ENCODE measurements around the gene CD200R1L. TPM values are rescaled to one million over a fixed set of nuclear protein-coding genes. Genes with fewer than 3 reads are reported as not detected.

Gene CD200R1L
- total RNA-seq, 1 donor from 2014 or later, result not detected

GRCh38 chr3:112786881-112787579 is 59.6 kb downstream of the CD200R1L start:
- no peak for TF ChIP-seq CTCF (conservative IDR thresholded peaks at IDR 0.05)
- peaks cover 5% of the 10 kb centered on the region for H3K36me3 Mint-ChIP-seq (ENCODE audit: low read depth)
- no peak overlapping the region for H3K27ac Mint-ChIP-seq (ENCODE audit: unreplicated experiment)
- H3K4me3 Mint-ChIP-seq, result no peak overlapping the region
- H3K9me3 Mint-ChIP-seq, result peaks cover 6% of the 10 kb centered on the region
- no peak for DNase-seq (ENCODE audit: low read depth, low spot score)
- H3K4me1 Mint-ChIP-seq, result no peaks in the 10 kb centered on the region
- no peaks in the 10 kb centered on the region for H3K27me3 Mint-ChIP-seq (ENCODE audit: low read depth)

GRCh38 chr3:112786002-112786590 is 60.6 kb downstream of the CD200R1L start:
- no peaks in the 10 kb centered on the region for H3K4me1 Mint-ChIP-seq
- H3K9me3 Mint-ChIP-seq, result peaks cover 6% of the 10 kb centered on the region
- no peak for DNase-seq (ENCODE audit: low read depth, low spot score)
- peaks cover 5% of the 10 kb centered on the region for H3K36me3 Mint-ChIP-seq (ENCODE audit: low read depth)
- no peaks in the 10 kb centered on the region for H3K27me3 Mint-ChIP-seq (ENCODE audit: low read depth)
- no peak for TF ChIP-seq CTCF (conservative IDR thresholded peaks at IDR 0.05)
- no peak overlapping the region for H3K27ac Mint-ChIP-seq (ENCODE audit: unreplicated experiment)
- no peak overlapping the region for H3K4me3 Mint-ChIP-seq

DNA sequence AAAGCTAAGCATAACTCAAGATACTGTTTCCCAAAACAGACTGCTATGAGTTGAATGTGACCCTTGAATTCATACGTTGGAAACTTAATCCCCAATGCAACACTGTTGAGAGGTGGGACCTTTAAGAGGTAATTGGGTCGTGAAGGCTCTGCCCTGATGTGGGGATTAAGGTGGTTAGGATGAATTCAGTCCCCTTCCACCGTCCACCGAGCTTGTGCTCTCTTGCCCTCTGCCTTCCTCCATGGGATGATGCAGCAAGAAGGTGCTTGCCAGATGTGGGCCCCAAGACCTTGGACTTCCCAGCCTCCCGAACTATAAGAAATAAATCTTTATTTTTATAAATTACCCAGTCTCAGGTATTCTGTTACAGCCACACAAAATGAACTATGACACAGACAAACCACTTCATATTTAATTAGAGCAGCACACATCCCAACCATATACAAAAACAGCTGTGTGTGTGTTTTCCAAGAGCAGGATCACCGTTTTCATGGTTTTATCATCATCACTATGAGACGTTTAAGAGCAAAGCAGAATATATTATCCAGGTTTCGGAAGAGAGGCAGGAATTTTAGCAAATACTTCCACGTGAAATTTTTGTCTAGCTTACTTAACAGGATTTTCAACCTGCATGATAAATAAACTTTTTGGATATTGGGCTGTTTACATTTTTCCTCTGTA is 61.2 kb downstream of the CD200R1L start:
- H3K27ac Mint-ChIP-seq (ENCODE audit: unreplicated experiment), result no peak overlapping the region
- peaks cover 5% of the 10 kb centered on the region for H3K9me3 Mint-ChIP-seq
- no peaks in the 10 kb centered on the region for H3K27me3 Mint-ChIP-seq (ENCODE audit: low read depth)
- H3K4me3 Mint-ChIP-seq, result no peak overlapping the region
- no peak for TF ChIP-seq CTCF (conservative IDR thresholded peaks at IDR 0.05)
- H3K4me1 Mint-ChIP-seq, result no peaks in the 10 kb centered on the region
- peaks cover 5% of the 10 kb centered on the region for H3K36me3 Mint-ChIP-seq (ENCODE audit: low read depth)
- no peak for DNase-seq (ENCODE audit: low read depth, low spot score)

DNA sequence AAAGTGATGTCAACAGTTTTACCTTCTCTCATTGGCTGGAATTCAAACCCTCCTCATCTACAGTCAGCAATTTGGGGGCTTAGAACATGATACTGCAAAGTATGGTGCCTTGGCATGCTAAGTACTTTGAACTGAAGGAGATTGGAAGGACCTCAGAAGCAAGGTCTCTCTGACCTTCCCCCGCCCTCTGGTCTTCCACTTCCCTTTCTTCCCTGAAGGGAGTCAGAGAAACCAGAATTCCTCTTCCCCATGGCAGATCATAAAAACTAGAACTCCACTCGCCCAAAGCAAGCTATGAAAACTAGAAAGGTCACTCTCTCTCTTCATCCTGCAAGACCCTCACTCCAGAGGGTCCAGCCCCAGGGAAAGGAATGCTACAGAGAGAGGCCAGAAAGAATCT is 64.2 kb downstream of the CD200R1L start:
- no peak for TF ChIP-seq CTCF (conservative IDR thresholded peaks at IDR 0.05)
- Mint-ChIP-seq H3K4me1 (no peaks in the 10 kb centered on the region), H3K4me3 (no peak overlapping the region), H3K27me3 (ENCODE audit: low read depth) (no peaks in the 10 kb centered on the region), H3K36me3 (ENCODE audit: low read depth) (no peaks in the 10 kb centered on the region), H3K9me3 (no peaks in the 10 kb centered on the region), H3K27ac (ENCODE audit: unreplicated experiment) (no peak overlapping the region)
- no peak for DNase-seq (ENCODE audit: low read depth, low spot score)

- Mint-ChIP-seq H3K36me3 (ENCODE audit: low read depth) (no peaks in the 10 kb centered on the region), H3K27ac (ENCODE audit: unreplicated experiment) (no peak overlapping the region), H3K27me3 (ENCODE audit: low read depth) (no peaks in the 10 kb centered on the region), H3K4me3 (no peak overlapping the region), H3K9me3 (no peaks in the 10 kb centered on the region), H3K4me1 (no peaks in the 10 kb centered on the region)
- DNase-seq (ENCODE audit: low read depth, low spot score), result no peak
- no peak for TF ChIP-seq CTCF (conservative IDR thresholded peaks at IDR 0.05)
Observed at GRCh38 chr3:112781599-112781998, 65.1 kb downstream of the CD200R1L start.

Measured in neural crest cell (in vitro differentiated cells).